Tibial artery (tissue), 4 donors: Measurements from ENCODE around the gene IGSF21.

ENCODE experiments used
- DNase-seq, 2 donors: peaks; one replicate each; pipeline ENCODE4 v3.0.0-alpha.2; 2019
- H3K27ac ChIP-seq, 2 donors: fragments of 200-600 bp; sonication (generic) in 1 of 2; 1 replicate in 1 of 2; 2 replicates in 1 of 2; pipeline ENCODE4 v1.5.1; 2018 to 2019; ENCODE audit warnings: mild to moderate bottlenecking in 1 of 2
- H3K27me3 ChIP-seq, 2 donors: fragments of 200-600 bp; sonication (generic) in 1 of 2; one replicate each; pipeline versions ENCODE4 v1.5.1 to v1.6.0; 2016 to 2019
- H3K36me3 ChIP-seq, 3 donors: fragments of 200-600 bp; sonication (generic) in 2 of 3; one replicate each; pipeline ENCODE4 v1.5.1; 2016 to 2019; ENCODE audit warnings: mild to moderate bottlenecking in 2 of 3
- H3K4me1 ChIP-seq, 4 donors: fragments of 200-600 bp; sonication (generic) in 2 of 4; 1 replicate in 3 of 4; 2 replicates in 1 of 4; pipeline ENCODE4 v1.5.1; 2016 to 2019
- H3K4me3 ChIP-seq, 2 donors: fragments of 200-600 bp; sonication (generic) in 1 of 2; 1 replicate in 1 of 2; 2 replicates in 1 of 2; pipeline ENCODE4 v1.5.1; 2018 to 2019; ENCODE audit warnings: mild to moderate bottlenecking in 2 of 2
- H3K9me3 ChIP-seq, 3 donors: fragments of 200-600 bp; sonication (generic) in 1 of 3; one replicate each; pipeline ENCODE4 v1.5.1; 2016 to 2019
- intact Hi-C: fragments of 100-400 bp; cut with DNase I; formaldehyde crosslinking; loops from one replicate; pipeline ENCODE4 v1.15.0; 2023; ENCODE audit warnings: low total_unique reads
- TF ChIP-seq, protein P1 (sequence below), 2 experiments: fragments of 200-600 bp in 1 of 2; fragments of 450-650 bp in 1 of 2; IDR thresholded peaks; one replicate each; pipeline ENCODE4 v1.5.1; 2017 to 2019; ENCODE audit warnings: antibody characterized with exemption in 2 of 2, mild to moderate bottlenecking in 1 of 2, moderate library complexity in 1 of 2

Gene IGSF21

GRCh38 chr1:18323259-18323658 lies 215.7 kb downstream of the IGSF21 start:
- TF ChIP-seq, protein P1, sequence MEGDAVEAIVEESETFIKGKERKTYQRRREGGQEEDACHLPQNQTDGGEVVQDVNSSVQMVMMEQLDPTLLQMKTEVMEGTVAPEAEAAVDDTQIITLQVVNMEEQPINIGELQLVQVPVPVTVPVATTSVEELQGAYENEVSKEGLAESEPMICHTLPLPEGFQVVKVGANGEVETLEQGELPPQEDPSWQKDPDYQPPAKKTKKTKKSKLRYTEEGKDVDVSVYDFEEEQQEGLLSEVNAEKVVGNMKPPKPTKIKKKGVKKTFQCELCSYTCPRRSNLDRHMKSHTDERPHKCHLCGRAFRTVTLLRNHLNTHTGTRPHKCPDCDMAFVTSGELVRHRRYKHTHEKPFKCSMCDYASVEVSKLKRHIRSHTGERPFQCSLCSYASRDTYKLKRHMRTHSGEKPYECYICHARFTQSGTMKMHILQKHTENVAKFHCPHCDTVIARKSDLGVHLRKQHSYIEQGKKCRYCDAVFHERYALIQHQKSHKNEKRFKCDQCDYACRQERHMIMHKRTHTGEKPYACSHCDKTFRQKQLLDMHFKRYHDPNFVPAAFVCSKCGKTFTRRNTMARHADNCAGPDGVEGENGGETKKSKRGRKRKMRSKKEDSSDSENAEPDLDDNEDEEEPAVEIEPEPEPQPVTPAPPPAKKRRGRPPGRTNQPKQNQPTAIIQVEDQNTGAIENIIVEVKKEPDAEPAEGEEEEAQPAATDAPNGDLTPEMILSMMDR (IDR thresholded peaks at IDR 0.05): no peak
- no peaks in the 10 kb centered on the region for H3K9me3 ChIP-seq
- no peak overlapping the region for H3K4me3 ChIP-seq
- H3K27me3 ChIP-seq: peaks cover 0 to 54% of the 10 kb centered on the region in 2 donors
- H3K36me3 ChIP-seq: no peaks in the 10 kb centered on the region
- H3K4me1 ChIP-seq: no peaks in the 10 kb centered on the region
- H3K27ac ChIP-seq: no peak overlapping the region
- intact Hi-C loops: no loop called here
- DNase-seq: no peak

DNA sequence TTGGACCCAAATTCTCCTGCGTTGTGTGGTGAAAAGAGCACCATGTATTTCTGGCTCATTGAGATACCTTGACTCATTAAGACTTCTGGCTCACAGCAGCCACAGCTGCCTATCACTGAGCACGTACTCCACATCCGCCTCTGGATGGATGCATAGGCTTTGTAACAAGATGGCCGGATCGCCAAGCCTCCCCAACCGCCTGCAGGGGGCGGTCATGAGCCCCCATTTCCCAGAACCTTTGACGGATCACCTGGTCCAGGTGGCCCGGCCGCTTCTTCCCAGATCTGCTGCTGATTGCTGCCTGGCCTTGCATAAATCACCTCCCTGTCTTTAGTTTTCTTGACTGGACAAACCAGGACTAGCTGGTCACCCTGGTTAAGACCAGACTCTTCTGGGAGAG lies 216.6 kb downstream of the IGSF21 start:
- no peak overlapping the region for H3K27ac ChIP-seq
- DNase-seq: no peak
- intact Hi-C loops: no loop called here
- TF ChIP-seq, protein P1 (IDR thresholded peaks at IDR 0.05): no peak
- no peaks in the 10 kb centered on the region for H3K9me3 ChIP-seq
- H3K27me3 ChIP-seq: peaks cover 0 to 55% of the 10 kb centered on the region in 2 donors
- H3K36me3 ChIP-seq: no peaks in the 10 kb centered on the region
- no peak overlapping the region for H3K4me3 ChIP-seq
- H3K4me1 ChIP-seq: no peaks in the 10 kb centered on the region

DNA sequence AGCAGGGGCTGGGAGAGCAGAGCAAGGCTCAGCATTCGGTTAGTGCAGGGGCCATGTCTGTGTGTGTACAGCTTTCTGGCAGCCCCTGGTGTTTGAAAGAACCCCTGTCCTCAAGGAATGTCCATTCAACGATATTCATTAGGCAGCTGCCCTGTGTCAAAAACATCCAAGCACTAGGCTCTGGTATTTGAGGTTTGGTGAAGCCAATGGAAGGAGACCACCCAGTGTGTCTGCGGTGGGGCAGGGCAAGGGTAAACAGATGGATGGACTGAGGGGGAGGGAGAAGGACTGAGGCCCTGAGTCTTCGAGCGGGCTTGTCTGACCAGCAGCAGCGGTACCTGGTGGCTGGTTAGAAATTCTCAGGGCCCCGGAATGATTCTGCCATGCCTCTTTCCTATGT lies 217.5 kb downstream of the IGSF21 start:
- H3K36me3 ChIP-seq: no peaks in the 10 kb centered on the region
- no peaks in the 10 kb centered on the region for H3K4me1 ChIP-seq
- H3K4me3 ChIP-seq: no peak overlapping the region
- TF ChIP-seq, protein P1 (IDR thresholded peaks at IDR 0.05): no peak
- DNase-seq: no peak
- no peak overlapping the region for H3K27ac ChIP-seq
- peaks cover 0 to 62% of the 10 kb centered on the region in 2 donors for H3K27me3 ChIP-seq
- intact Hi-C loops: no loop called here
- no peaks in the 10 kb centered on the region for H3K9me3 ChIP-seq

- intact Hi-C loops: no loop called here
- Histone ChIP-seq H3K36me3 (no peaks in the 10 kb centered on the region), H3K27me3 (peaks cover 0 to 58% of the 10 kb centered on the region in 2 donors), H3K9me3 (no peaks in the 10 kb centered on the region), H3K27ac (no peak overlapping the region), H3K4me1 (no peaks in the 10 kb centered on the region), H3K4me3 (no peak overlapping the region)
- no peak for DNase-seq
- TF ChIP-seq, protein P1 (IDR thresholded peaks at IDR 0.05): no peak
Measured at GRCh38 chr1:18326211-18326897, 218.8 kb downstream of the IGSF21 start.

DNA sequence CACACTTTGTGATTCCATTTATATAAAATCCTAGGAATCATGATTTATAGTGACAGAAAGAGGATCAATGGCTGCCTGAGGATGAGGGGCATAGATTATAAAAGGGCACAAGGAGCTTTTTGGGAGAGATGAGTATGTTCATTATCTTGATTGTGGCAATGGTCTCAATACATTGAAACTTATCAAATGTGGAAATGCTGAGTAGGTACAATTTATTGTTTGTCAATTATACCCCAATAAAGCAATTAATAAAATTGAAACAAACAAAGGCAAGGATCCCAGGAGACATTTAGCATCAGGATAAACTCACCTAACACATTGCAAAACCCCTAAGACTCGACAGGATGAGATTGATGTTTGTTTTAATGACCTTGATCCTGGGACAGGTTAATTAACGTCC lies 220.1 kb downstream of the IGSF21 start:
- Histone ChIP-seq H3K36me3 (no peaks in the 10 kb centered on the region), H3K27me3 (peaks cover 0 to 54% of the 10 kb centered on the region in 2 donors), H3K4me1 (no peaks in the 10 kb centered on the region), H3K9me3 (no peaks in the 10 kb centered on the region), H3K27ac (no peak overlapping the region), H3K4me3 (no peak overlapping the region)
- DNase-seq: no peak
- intact Hi-C loops: no loop called here
- TF ChIP-seq, protein P1 (IDR thresholded peaks at IDR 0.05): no peak
